SJSA1 (cell line): ENCODE measurements around the gene NMRAL1. TPM values are rescaled to one million over a fixed set of nuclear protein-coding genes. Genes with fewer than 3 reads are reported as not detected.

Experiments
- DNase-seq, 2 experiments: peaks; one replicate each; pipeline ENCODE4 v3.0.0-alpha.2; 2015 to 2020; ENCODE audit warnings: low spot score in 2 of 2, low read depth in 1 of 2
- H3K27ac ChIP-seq: fragments of 250-450 bp; sonication (Bioruptor Pico); 2 replicates; pipeline ENCODE4 v1.5.1; 2020; ENCODE audit warnings: mild to moderate bottlenecking, moderate library complexity
- H3K27me3 ChIP-seq: fragments of 250-450 bp; sonication (Bioruptor Pico); replicated peaks from 2 replicates; pipeline ENCODE4 v1.5.1; 2020; ENCODE audit warnings: mild to moderate bottlenecking, moderate library complexity
- H3K36me3 ChIP-seq: fragments of 250-450 bp; sonication (Bioruptor Pico); 2 replicates; pipeline ENCODE4 v1.5.1; 2020; ENCODE audit warnings: mild to moderate bottlenecking
- H3K4me1 ChIP-seq: fragments of 250-450 bp; sonication (Bioruptor Pico); replicated peaks from 2 replicates; pipeline ENCODE4 v1.6.1; 2021; ENCODE audit warnings: mild to moderate bottlenecking
- H3K4me3 ChIP-seq: fragments of 250-450 bp; sonication (Bioruptor Pico); 2 replicates; pipeline ENCODE4 v1.5.1; 2020; ENCODE audit warnings: mild to moderate bottlenecking
- H3K9me3 ChIP-seq: fragments of 250-450 bp; sonication (Bioruptor Pico); replicated peaks from 2 replicates; pipeline ENCODE4 v1.5.1; 2020; ENCODE audit warnings: mild to moderate bottlenecking
- total RNA-seq: library from RNA; depleted of rRNA; stranded (reverse); fragments of >200 nt; shearing (Covaris generic); gene quantifications from 2 replicates; pipeline ENCODE4 v1.2.3, GENCODE V29; 2014

The NMRAL1 gene
- total RNA-seq, 1 experiment from 2014 or later, result 9.5 TPM

GRCh38 chr16:4467916-4468315 is 6.5 kb downstream of the NMRAL1 start:
- no peak for DNase-seq
- Histone ChIP-seq H3K27ac (no peak overlapping the region), H3K36me3 (no peaks in the 10 kb centered on the region), H3K4me1 (peaks cover 7% of the 10 kb centered on the region), H3K27me3 (no peaks in the 10 kb centered on the region), H3K9me3 (no peaks in the 10 kb centered on the region), H3K4me3 (no peak overlapping the region)

GRCh38 chr16:4465977-4466779 is 8.2 kb downstream of the NMRAL1 start:
- no peaks in the 10 kb centered on the region for H3K27me3 ChIP-seq
- H3K4me1 ChIP-seq, result peaks cover 7% of the 10 kb centered on the region
- no peaks in the 10 kb centered on the region for H3K9me3 ChIP-seq
- no peaks in the 10 kb centered on the region; the same call in 1 of the 2 replicates for H3K36me3 ChIP-seq
- no peak for DNase-seq
- no peak overlapping the region for H3K27ac ChIP-seq
- H3K4me3 ChIP-seq, result no peak overlapping the region

- no peak overlapping the region for H3K4me3 ChIP-seq
- H3K4me1 ChIP-seq, result peaks cover 7% of the 10 kb centered on the region
- DNase-seq, result no peak
- peaks cover 13% of the 10 kb centered on the region for H3K36me3 ChIP-seq
- H3K27me3 ChIP-seq, result no peaks in the 10 kb centered on the region
- H3K27ac ChIP-seq, result no peak overlapping the region
- H3K9me3 ChIP-seq, result no peaks in the 10 kb centered on the region
Observed at GRCh38 chr16:4463522-4464163, 10.8 kb downstream of the NMRAL1 start.

- Histone ChIP-seq H3K9me3 (no peaks in the 10 kb centered on the region), H3K36me3 (peaks cover 26% of the 10 kb centered on the region), H3K4me1 (peaks cover 7% of the 10 kb centered on the region), H3K27me3 (no peaks in the 10 kb centered on the region), H3K27ac (no peak overlapping the region), H3K4me3 (no peak overlapping the region)
- no peak for DNase-seq
Observed at GRCh38 chr16:4461250-4462085, 13.0 kb downstream of the NMRAL1 start.

- no peak overlapping the region for H3K4me3 ChIP-seq
- H3K27me3 ChIP-seq, result no peaks in the 10 kb centered on the region
- peaks cover 32% of the 10 kb centered on the region for H3K36me3 ChIP-seq
- H3K27ac ChIP-seq, result no peak overlapping the region
- H3K4me1 ChIP-seq, result peaks cover 7% of the 10 kb centered on the region
- DNase-seq, result no peak
- no peaks in the 10 kb centered on the region for H3K9me3 ChIP-seq
Observed at GRCh38 chr16:4460936-4461249, 13.5 kb downstream of the NMRAL1 start.

GRCh38 chr16:4455951-4456350 is 18.5 kb downstream of the NMRAL1 start:
- Histone ChIP-seq H3K9me3 (no peaks in the 10 kb centered on the region), H3K4me1 (no peaks in the 10 kb centered on the region), H3K4me3 (no peak overlapping the region), H3K36me3 (peaks cover 72% of the 10 kb centered on the region), H3K27me3 (no peaks in the 10 kb centered on the region), H3K27ac (no peak overlapping the region)
- no peak for DNase-seq

- Histone ChIP-seq H3K36me3 (peaks cover 78% of the 10 kb centered on the region), H3K27ac (no peak overlapping the region), H3K9me3 (no peaks in the 10 kb centered on the region), H3K4me1 (no peaks in the 10 kb centered on the region), H3K4me3 (no peak overlapping the region), H3K27me3 (no peaks in the 10 kb centered on the region)
- no peak for DNase-seq
Observed at GRCh38 chr16:4455081-4455480, 19.3 kb downstream of the NMRAL1 start.

- Histone ChIP-seq H3K4me3 (no peak overlapping the region), H3K9me3 (no peaks in the 10 kb centered on the region), H3K4me1 (no peaks in the 10 kb centered on the region), H3K36me3 (peaks cover 78% of the 10 kb centered on the region), H3K27ac (no peak overlapping the region), H3K27me3 (no peaks in the 10 kb centered on the region)
- DNase-seq, result no peak
Observed at GRCh38 chr16:4454623-4455022, 19.8 kb downstream of the NMRAL1 start.

GRCh38 chr16:4452674-4453073 is 21.8 kb downstream of the NMRAL1 start:
- no peaks in the 10 kb centered on the region for H3K9me3 ChIP-seq
- H3K27ac ChIP-seq, result no peak overlapping the region
- no peaks in the 10 kb centered on the region for H3K27me3 ChIP-seq
- H3K36me3 ChIP-seq, result peaks cover 85% of the 10 kb centered on the region
- no peaks in the 10 kb centered on the region for H3K4me1 ChIP-seq
- no peak for DNase-seq
- H3K4me3 ChIP-seq, result no peak overlapping the region

- Histone ChIP-seq H3K9me3 (no peaks in the 10 kb centered on the region), H3K4me1 (no peaks in the 10 kb centered on the region), H3K36me3 (peaks cover 85% of the 10 kb centered on the region), H3K27me3 (no peaks in the 10 kb centered on the region), H3K4me3 (no peak overlapping the region), H3K27ac (no peak overlapping the region)
- no peak for DNase-seq
Observed at GRCh38 chr16:4450931-4451519, 23.4 kb downstream of the NMRAL1 start.

- Histone ChIP-seq H3K36me3 (peaks cover 85% of the 10 kb centered on the region), H3K27ac (no peak overlapping the region), H3K4me1 (no peaks in the 10 kb centered on the region)
Observed at GRCh38 chr16:4450430-4450829, 24.0 kb downstream of the NMRAL1 start.

GRCh38 chr16:4443986-4444385 is 30.4 kb downstream of the NMRAL1 start:
- no peak for DNase-seq
- Histone ChIP-seq H3K27ac (no peak overlapping the region), H3K27me3 (no peaks in the 10 kb centered on the region), H3K4me3 (no peak overlapping the region), H3K4me1 (no peaks in the 10 kb centered on the region), H3K36me3 (peaks cover 94% of the 10 kb centered on the region), H3K9me3 (no peaks in the 10 kb centered on the region)

More at GRCh38 chr16:4450430-4450829, 24.0 kb downstream of the NMRAL1 start:
- Histone ChIP-seq H3K27me3 (no peaks in the 10 kb centered on the region), H3K4me3 (no peak overlapping the region), H3K9me3 (no peaks in the 10 kb centered on the region)
- DNase-seq, result no peak

GRCh38 chr16:4443271-4443670 is 31.2 kb downstream of the NMRAL1 start:
- peaks cover 93% of the 10 kb centered on the region for H3K36me3 ChIP-seq
- DNase-seq, result no peak

More at GRCh38 chr16:4443271-4443670, 31.2 kb downstream of the NMRAL1 start:
- no peaks in the 10 kb centered on the region for H3K4me1 ChIP-seq
- H3K4me3 ChIP-seq, result no peak overlapping the region
- H3K27ac ChIP-seq, result no peak overlapping the region
- no peaks in the 10 kb centered on the region for H3K27me3 ChIP-seq
- no peaks in the 10 kb centered on the region for H3K9me3 ChIP-seq
